ENCODE results near the gene RECQL5. TPM values are rescaled to one million over a fixed set of nuclear protein-coding genes. Genes with fewer than 3 reads are reported as not detected.
"Not testable (repeated sequence)": the region's sequence is repeated elsewhere in the genome, so short reads cannot be mapped to it uniquely, and the experiment has no call there.

RECQL5 gene
- total RNA-seq, 1 donor from 2014 or later: 14.3 TPM

- ATAC-seq: peak; percentile 88
- DNase-seq: peak; percentile 98
- intact Hi-C loops (cut with micrococcal nuclease): no loop called here
These were observed 77.7 kb downstream of the RECQL5 start for GRCh38 chr17:75589012-75589918.

- intact Hi-C loops (cut with micrococcal nuclease): no loop called here
- peak; percentile 29 for ATAC-seq
- DNase-seq: peak; percentile 77
These were observed 78.3 kb downstream of the RECQL5 start for GRCh38 chr17:75588596-75589011.

GRCh38 chr17:75587675-75588595 is 79.0 kb downstream of the RECQL5 start, which contains the start of gene MYO15B:
Gene MYO15B (plus strand): TSS chr17:75587800. CDS start chr17:75588058, 258 bp downstream.
- DNase-seq (peak; percentile 84), ATAC-seq (peak; percentile 49)
- intact Hi-C loops (cut with micrococcal nuclease): no loop called here

- ATAC-seq (no peak), DNase-seq (no peak)
- intact Hi-C loops (cut with micrococcal nuclease): no loop called here
These were observed 82.1 kb downstream of the RECQL5 start for GRCh38 chr17:75584849-75585175.

DNA sequence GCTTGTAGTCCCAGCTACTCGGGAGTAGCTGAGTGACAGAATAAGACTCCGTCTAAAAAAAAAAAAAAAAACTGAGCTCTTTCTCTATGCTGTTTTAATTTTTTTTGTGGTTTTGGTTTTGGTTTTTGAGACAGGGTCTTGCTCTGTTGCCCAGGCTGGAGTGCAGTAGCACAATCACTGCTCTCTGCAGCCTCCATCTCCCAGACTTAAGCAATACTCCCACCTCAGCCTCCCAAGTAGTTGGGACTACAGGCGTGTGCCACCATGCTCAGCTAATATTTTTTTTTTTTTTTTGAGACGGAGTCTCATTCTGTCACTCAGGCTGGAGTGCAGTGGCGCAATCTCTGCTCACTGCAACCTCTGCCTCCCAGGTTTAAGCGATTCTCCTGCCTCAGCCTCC is 83.8 kb downstream of the RECQL5 start:
- intact Hi-C loops (cut with micrococcal nuclease); DNase-seq; ATAC-seq: not testable (repeated sequence)

DNA sequence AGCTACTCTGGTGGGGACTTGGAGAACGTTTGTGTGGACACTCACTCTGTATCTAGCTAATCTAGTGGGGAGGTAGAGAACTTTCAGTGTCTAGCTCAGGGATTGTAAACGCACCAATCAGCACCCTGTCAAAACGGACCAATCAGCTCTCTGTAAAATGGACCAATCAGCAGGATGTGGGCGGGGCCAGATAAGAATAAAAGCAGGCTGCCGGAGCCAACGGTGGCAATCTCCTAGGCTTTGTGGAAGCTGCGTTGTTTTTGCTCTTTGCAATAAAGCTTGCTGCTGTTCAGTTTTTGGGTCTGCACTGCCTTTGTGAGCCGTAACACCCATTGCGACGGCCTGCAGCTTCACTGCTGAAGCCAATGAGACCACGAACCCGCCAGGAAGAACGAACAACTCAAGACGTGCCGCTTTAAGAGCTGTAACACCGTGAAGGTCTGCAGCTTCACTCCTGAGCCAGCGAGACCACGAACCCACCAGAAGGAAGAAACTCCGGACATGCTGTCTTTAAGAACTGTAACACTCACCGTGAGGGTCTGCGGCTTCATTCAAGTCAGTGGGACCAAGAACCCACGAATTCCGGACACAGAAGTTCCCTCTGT is 85.7 kb downstream of the RECQL5 start:
- ATAC-seq; DNase-seq; intact Hi-C loops (cut with micrococcal nuclease): not testable (repeated sequence)

Other genes with a start within 250 kb of the RECQL5 start
- gene TMEM94, start 210.5 kb downstream of the RECQL5 start, total RNA-seq: 56.8 TPM
- gene CASKIN2, start 151.6 kb downstream of the RECQL5 start, total RNA-seq: 36.6 TPM
- 8.3 TPM for gene TSEN54, start 150.6 kb downstream of the RECQL5 start, total RNA-seq
- 5.1 TPM for gene LLGL2, start 141.5 kb downstream of the RECQL5 start, total RNA-seq
- 48.2 TPM for gene MYO15B, start 79.4 kb downstream of the RECQL5 start, total RNA-seq
- 15.8 TPM for gene SMIM5, start 33.7 kb downstream of the RECQL5 start, total RNA-seq
- 47.8 TPM for gene SAP30BP, start 184 bp upstream of the RECQL5 start, total RNA-seq
- gene ITGB4, start 54.3 kb upstream of the RECQL5 start, total RNA-seq: 8.8 TPM
- gene GALK1, start 98.0 kb upstream of the RECQL5 start, total RNA-seq: 20.2 TPM
- gene UNK, start 117.7 kb upstream of the RECQL5 start, total RNA-seq: 14.8 TPM
- gene UNC13D, start 177.2 kb upstream of the RECQL5 start, total RNA-seq: 8.6 TPM
- gene WBP2, start 188.2 kb upstream of the RECQL5 start, total RNA-seq: 152 TPM
- 24.4 TPM for gene TRIM47, start 211.4 kb upstream of the RECQL5 start, total RNA-seq
- 11.4 TPM for gene TRIM65, start 229.8 kb upstream of the RECQL5 start, total RNA-seq
- gene MRPL38, start 237.7 kb upstream of the RECQL5 start, total RNA-seq: 124 TPM